ENCODE data around the gene PLXNA2.

PLXNA2 gene

DNA sequence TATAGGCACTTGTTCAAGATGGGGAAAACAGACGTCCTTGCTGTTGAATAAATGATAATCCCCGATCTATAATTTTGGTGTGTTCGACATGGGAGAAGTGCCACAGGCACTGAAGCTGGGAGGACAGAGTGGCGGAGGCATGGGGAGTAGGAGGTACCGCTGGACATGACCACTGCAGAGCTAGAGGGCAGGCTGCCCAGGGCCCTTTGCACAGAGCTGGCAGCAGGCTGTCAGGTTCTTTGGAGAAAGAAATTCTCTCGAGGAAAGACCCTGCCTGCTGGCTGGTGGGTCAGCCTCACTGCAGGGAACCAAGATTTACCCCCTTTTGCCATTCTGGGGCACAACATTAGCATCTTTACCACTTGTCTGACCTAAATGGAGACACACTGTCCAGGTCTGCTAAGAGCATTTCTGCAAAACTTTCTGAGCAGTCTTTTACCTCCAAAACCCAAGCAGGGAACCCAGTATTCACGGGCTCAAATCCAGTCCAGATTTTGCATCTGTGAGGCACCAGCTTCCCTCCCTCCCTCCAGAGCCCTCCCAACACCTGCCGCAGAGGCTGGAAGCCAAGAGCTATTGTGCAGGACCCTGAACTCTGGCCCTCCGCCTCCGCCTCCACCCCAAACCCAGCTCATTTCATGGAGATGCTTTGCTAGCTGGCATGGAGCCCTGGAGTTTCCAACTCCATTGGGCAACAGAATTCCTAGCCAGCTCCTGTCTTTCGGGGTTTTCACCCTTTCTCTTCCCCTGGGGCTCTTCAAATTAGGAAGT is 142.3 kb downstream of the PLXNA2 start:
- DNase-seq (ENCODE audit: extremely low read depth in 1 of 2, low read depth in 1 of 2): no peak

GRCh38 chr1:208100906-208101305 is 143.3 kb downstream of the PLXNA2 start:
- DNase-seq (ENCODE audit: extremely low read depth in 1 of 2, low read depth in 1 of 2): no peak

DNA sequence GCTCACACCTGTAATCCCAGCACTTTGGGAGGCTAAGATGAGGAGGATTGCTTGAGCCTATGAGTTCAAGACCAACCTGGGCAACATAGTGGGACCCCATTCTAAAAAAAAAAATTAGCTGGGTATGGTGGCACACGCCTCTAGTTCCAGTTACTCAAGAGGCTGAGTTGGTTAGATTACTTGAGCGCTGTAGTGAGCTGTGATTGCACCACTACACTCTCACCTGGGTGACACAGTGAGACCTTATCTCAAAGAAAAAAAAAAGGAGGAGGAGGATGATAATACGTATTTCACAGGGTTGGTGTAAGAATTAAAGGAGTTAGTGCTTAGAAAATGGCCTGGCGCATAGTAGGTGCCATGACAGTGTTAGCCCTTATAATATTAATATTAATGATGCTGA is 144.1 kb downstream of the PLXNA2 start:
- no peak for DNase-seq (ENCODE audit: extremely low read depth in 1 of 2, low read depth in 1 of 2)

GRCh38 chr1:208098773-208099172 is 145.4 kb downstream of the PLXNA2 start:
- DNase-seq (ENCODE audit: extremely low read depth in 1 of 2, low read depth in 1 of 2): no peak

- peak; percentile 27 to 40 for DNase-seq (ENCODE audit: extremely low read depth in 1 of 2, low read depth in 1 of 2)
Measured at GRCh38 chr1:208093754-208094719, 150.1 kb downstream of the PLXNA2 start.

DNA sequence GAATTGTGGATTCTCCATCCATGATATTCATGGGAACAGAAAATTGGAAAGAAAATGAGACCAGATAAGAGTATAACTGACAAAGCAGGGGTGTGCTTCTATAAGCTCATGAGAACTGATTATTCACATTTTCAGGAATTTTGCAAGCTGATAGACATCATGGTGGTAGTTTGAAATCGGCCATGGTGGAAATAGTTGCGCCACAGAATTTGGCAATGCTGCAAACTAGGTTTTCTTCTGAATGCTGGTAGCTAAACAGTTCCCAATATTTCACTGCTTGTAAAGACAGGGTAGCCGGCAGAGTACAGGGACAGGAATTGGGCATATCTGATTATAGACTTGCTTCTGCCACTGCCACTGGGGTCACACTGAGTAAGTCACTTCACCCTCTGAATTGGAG is 151.1 kb downstream of the PLXNA2 start:
- no peak for DNase-seq (ENCODE audit: extremely low read depth in 1 of 2, low read depth in 1 of 2)

DNA sequence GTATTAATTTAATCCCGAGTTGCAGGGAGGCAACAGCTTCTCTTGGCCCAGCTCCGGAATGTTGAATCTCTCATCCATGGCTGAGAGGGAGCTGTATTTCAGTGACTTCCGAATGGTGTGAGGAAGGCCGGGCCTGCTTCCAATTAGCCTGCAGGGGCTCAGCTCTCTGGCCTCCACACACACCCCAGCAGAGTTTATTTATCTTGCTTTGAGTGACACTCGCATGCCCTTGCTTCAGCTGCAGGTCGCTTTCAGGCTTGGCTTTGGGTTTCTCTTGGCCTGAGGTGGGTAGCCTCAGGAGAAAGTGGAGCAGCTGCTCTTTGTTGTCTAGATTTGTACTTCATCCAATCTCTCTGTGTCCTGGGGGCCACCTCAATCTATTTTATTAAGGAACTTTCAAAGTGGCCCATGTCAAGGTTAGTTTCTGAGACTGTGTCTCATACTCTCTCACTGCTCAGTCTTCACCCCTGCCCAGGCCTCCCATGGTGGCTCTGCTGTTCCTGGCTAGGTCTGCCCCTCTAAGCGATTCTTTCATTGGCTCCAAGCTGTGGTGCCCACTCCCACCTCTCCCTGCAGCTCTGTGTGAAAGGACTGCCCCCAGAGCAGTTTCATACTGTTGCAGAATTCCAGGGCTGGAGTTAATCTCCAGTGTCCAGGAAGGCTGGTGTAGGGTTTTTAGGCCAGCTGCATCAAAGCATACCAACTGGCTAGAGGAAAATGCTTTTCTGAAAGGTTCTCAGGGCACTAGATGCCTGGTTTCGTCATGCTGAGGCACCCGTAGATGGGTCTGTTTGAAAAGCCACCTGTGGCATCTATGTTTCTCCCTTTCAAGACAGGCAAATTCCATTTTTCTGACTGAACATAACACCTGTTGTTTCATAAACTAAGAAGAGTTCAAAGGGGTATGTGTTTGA is 153.5 kb downstream of the PLXNA2 start:
- DNase-seq (ENCODE audit: extremely low read depth in 1 of 2, low read depth in 1 of 2): no peak

DNA sequence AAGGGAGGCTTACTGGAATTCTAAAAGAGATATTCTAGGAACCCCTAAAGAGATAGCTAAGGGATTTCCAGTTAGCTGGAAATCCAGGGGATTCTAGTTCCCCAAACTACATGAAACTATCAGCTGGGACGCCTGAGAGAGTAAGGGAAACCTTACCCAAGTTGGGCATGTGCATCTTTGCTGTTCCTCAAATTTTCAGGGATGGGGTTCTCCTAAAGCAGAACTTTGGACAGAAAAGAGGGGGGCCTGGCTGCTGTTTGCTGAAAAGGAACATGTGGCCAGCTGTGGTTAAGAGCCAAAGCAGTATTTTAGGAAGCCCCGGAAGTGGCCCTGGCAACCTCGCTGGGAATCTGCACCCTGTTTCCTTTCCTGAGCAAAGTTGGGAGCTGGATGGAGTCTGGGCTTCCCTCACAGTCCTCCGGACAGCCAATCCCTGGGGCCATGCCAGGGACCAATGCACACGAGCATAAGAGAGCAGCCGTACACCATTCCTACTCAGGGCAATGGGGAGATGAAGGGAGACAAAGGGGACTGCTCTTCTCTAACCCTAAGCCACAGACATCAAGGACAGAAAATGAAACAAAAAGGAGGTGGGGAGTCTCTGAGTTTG is 154.3 kb downstream of the PLXNA2 start:
- no peak for DNase-seq (ENCODE audit: extremely low read depth in 1 of 2, low read depth in 1 of 2)

- no peak for DNase-seq (ENCODE audit: extremely low read depth in 1 of 2, low read depth in 1 of 2)
Measured at GRCh38 chr1:208089149-208089548, 155.0 kb downstream of the PLXNA2 start.

DNA sequence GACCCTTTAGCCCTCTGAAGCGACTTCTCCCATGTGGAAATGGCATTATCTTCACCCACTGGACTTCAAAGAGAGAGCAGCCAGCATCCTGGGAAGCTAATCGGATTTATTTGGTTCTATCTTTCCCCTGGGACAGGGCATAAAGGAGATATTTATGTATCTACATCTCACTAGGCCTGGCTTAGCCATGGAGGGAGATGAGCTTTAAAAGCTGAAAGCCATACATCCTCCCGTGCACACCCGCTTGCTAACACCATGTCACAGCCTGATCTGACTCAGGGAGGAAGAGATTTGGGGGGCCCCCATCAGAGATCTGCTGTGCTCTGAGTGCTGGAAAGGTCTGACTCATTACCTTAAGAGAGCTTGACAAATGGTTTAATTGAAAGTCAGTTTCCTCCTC is 155.9 kb downstream of the PLXNA2 start:
- DNase-seq (ENCODE audit: extremely low read depth in 1 of 2, low read depth in 1 of 2): no peak

- no peak for DNase-seq (ENCODE audit: extremely low read depth in 1 of 2, low read depth in 1 of 2)
Measured at GRCh38 chr1:208085655-208086515, 158.3 kb downstream of the PLXNA2 start.

DNA sequence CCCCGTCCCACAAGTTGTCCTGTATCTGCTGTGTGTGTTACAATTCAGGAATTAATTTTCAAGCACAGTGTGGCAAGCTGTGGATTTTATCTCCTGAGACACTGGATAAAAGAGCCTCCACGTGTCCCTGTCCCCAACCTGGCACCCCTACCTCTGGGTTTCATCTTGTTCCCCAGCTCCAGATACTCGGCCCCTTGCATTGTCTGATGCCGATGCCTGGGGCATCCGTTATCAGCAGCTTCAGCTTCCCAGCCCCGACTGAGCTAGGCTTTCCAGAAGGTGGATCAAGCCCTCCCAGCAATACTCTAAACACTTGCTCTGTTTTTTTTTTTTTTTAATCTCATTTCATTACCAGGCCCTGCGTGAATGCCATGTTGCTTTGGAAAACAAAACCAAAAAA is 159.4 kb downstream of the PLXNA2 start:
- no peak for DNase-seq (ENCODE audit: extremely low read depth in 1 of 2, low read depth in 1 of 2)

DNA sequence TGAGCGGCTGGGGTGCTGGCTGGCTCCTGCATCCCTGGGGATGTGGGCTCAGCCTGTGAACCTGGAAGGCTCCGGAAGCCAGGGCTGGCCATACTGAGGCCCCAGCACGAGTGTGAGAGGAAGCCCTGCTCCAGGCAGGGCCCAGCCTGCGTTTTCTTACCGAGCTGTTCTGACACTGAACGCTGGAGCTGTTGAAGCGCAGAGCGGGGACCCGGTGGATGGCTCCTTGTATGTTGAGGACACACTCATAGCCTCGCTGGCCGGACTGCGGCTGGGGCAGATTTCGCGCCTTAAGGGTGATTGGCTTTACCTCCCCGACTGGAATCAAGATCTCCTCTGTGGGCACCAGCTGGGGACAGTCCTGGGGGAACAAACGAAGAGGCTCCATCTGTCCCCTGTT is 160.0 kb downstream of the PLXNA2 start:
- no peak for DNase-seq (ENCODE audit: extremely low read depth in 1 of 2, low read depth in 1 of 2)

GRCh38 chr1:208083715-208084085 is 160.5 kb downstream of the PLXNA2 start:
- no peak for DNase-seq (ENCODE audit: extremely low read depth in 1 of 2, low read depth in 1 of 2)

DNA sequence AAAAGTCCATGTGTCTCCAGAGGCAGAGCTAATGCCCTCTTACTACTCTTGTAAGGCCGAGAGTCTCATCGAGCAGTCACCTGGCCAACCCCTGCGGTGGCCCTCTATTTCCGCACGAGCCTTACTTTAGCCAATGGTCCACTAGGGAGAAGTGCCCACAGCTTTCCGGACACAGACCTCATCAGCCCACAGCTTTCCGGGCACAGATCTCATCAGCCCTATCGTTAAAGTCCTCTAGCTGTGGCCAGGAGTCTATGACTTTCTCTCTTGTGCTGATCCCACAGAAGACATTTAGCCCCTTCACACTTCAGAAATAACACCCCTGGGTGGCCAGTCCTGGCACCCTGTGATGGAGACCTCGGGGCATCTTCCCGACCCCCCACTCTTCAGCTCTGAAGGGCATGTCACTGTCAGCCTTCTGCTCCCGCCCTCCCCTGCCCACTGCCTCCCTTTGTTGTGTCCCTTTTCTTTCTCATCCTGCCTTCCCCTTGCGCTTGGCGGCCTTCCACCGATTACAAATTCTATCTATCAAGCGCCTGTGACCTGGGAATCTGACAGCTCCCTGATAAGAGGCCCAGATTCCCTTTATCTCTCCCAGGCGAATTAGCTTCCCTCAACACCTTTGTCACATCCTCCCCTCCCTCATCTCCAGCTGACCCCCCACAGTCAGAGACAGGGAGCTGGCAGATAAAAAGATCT is 161.0 kb downstream of the PLXNA2 start:
- no peak for DNase-seq (ENCODE audit: extremely low read depth in 1 of 2, low read depth in 1 of 2)

DNA sequence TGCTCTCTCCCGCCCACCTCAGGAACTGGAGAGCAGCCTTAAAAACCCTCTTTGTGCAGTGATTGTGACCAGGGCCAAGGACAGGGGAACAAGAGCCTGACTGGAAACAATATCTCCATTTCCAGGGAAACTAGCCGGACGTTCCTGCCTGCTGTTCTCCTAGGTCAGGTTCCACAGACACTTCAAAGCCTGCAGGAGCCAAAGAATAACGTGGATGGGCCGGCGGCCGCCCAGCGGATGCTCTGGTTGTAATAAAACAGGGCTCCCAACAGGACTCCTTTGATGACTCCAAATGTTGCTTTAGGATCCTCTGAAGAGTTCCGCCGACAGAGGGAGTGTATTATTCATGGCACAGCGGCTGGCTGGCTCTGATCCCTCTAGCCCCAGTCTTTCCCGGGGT is 162.2 kb downstream of the PLXNA2 start:
- DNase-seq (ENCODE audit: extremely low read depth in 1 of 2, low read depth in 1 of 2): no peak

- no peak for DNase-seq (ENCODE audit: extremely low read depth in 1 of 2, low read depth in 1 of 2)
Measured at GRCh38 chr1:208080396-208081286, 163.5 kb downstream of the PLXNA2 start.

- DNase-seq (ENCODE audit: extremely low read depth in 1 of 2, low read depth in 1 of 2): no peak
Measured at GRCh38 chr1:208079161-208079560, 165.0 kb downstream of the PLXNA2 start.
